Measurements from ENCODE around the gene IFT88.
A peak's percentile ranks its signal among the peaks of the same experiment; 100 is the strongest.

IFT88 gene

GRCh38 chr13:20686167-20686566 is 119.2 kb downstream of the IFT88 start:
- no peak for DNase-seq (ENCODE audit: low spot score)

DNA sequence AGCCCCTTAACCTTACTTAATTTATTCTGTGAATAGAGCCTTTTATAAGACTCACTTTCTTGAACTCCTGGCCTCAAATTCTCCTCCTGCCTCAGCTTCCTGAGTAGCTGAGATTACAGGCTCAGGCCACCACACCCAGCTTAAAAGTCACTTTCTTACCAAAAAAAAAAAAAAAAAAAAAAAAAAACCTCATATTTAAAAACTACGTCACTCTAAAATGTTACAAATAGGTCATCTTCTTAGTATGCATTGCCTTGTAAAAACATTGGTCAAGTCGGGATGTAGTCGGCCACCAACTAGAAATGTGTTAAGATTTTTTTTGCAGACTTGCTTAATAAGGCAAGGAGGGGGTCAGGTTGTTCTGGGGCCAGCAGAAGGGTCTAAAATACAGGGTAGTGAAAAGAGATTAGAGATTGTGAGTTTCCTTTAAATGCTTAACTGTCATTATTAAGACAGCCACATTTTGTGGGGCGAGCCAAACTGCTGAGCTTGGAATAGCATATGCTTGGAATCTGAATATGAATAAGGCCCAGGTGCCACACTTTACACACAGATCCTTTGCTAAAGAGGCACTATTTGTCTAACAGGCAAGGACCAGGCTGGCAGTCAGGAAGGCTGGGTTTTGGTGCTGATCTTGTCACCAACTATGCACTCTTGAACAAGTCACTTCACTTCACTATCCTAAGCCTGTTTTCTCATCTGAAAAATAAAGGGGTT is 120.1 kb downstream of the IFT88 start:
- no peak for DNase-seq (ENCODE audit: low spot score)

- no peak for DNase-seq (ENCODE audit: low spot score)
Measured at GRCh38 chr13:20689291-20689690, 122.3 kb downstream of the IFT88 start.

DNA sequence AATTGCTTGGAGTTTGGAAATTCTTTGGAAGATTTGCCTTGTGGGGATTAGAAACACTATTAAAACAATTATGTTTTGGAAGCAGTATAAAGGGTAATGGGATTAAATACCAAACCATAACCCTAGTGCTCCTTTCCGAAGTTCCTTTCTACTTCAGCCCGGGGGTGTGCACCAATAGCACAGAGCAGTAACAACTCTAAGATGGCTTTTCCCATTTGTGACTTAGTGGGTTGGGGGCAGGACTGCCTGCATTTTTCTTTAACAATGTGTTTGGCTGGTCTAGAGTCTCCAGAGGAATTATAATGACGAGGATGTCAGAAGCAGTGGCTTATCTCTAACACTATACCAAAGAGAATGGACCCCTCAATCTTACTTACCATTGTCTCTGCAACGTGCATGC is 124.7 kb downstream of the IFT88 start:
- DNase-seq (ENCODE audit: low spot score) = no peak

- no peak for DNase-seq (ENCODE audit: low spot score)
Measured at GRCh38 chr13:20696073-20696472, 129.1 kb downstream of the IFT88 start.

DNA sequence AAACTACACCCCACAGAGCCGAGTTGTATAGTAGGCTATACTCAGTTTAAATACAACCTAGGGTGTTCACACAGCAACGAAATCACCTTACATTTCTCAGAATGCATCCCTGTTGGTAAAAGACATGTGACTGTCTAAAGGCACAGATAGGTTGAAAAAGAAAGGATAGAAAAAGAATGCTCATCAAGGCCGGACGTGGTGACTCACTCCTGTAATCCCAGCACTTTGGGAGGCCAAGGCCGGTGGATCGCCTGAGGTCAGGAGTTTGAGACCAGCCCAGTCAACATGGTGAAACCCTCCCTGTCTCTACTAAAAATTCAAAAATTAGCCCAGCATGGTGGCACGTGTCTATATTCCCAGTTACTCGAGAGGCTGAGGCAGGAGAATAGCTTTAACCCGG is 132.8 kb downstream of the IFT88 start:
- DNase-seq (ENCODE audit: low spot score) = no peak

GRCh38 chr13:20700288-20700687 is 133.3 kb downstream of the IFT88 start:
- no peak for DNase-seq (ENCODE audit: low spot score)

DNA sequence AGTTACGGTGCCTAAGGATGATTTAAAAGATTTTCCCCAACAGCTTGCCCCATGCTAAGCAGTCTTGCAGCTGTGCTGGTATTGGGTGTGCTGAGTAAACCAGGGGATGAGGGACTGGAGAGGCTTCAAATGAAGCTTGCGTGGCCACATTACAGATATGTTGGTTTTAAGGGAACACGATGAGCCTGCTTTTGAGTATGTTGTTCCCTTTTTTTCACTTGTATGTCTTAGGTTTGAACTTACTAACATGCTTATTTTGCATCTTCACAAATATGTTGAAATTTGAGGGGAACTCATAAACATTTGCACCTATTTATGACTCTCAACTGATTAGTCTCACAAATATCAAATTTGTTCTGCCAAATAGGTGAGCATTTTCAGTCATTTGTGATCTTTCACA is 134.5 kb downstream of the IFT88 start:
- DNase-seq (ENCODE audit: low spot score) = no peak

- peak; percentile 47 for DNase-seq (ENCODE audit: low spot score)
Measured at GRCh38 chr13:20702530-20702914, 135.6 kb downstream of the IFT88 start.

- DNase-seq (ENCODE audit: low spot score) = peak; percentile 43
Measured at GRCh38 chr13:20702915-20703779, 136.2 kb downstream of the IFT88 start, which contains the start of gene IL17D. Gene IL17D, plus strand, starts transcription at chr13:20703699. Its CDS starts 303 bp downstream, at chr13:20704002.

- peak; percentile 73 for DNase-seq (ENCODE audit: low spot score)
Measured at GRCh38 chr13:20703780-20704458, 137.0 kb downstream of the IFT88 start.

DNA sequence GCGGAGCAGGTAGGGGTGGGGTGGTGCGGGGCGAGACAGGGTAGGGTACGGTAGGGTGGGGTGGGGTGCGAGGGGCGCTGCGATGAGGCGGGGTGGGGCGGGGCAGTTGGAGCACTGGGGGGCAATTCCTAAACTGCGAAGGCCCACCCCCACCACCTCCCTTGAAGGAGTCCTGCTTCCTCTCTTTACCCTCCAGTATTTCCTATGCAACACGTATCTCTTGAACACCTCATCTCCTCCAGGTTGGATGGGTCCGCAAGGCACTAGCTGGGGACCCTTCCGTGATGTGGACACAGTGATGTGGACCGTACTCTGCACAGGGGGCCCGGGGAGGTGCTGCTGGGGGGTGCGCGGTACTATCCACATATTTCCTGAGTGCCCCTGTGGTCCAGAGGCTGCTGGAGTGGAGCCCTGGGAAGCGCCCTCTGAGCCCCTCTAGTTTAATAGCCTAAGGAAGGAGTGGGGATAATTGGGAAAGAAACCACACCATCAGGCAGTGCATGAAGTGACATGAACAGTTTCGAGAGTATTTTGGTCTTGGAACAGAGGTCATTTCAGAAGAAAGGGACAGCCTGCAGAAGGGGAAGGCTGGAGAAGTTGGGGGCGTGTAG is 137.6 kb downstream of the IFT88 start:
- DNase-seq (ENCODE audit: low spot score) = peak; percentile 6

DNA sequence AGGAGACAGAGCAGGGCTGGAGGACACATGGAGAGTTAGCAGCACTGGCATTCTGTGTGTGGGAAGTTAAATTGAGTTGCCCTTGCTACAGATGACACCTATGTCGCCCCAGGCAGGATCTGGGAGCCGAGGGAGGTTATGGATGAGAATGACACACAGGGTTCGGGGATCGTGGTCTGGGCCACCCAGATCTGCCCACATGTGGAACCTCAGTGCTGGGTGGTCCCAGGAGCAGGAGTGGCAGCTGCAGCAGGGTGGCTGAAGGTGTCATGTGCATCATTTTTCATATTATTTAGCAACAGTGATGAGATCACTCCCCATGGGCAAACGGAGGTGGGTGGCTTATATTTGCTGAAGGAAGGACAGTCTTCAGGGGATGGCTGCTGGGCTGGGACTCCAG is 139.7 kb downstream of the IFT88 start:
- DNase-seq (ENCODE audit: low spot score) = no peak

GRCh38 chr13:20708216-20708615 is 141.3 kb downstream of the IFT88 start:
- DNase-seq (ENCODE audit: low spot score) = no peak

DNA sequence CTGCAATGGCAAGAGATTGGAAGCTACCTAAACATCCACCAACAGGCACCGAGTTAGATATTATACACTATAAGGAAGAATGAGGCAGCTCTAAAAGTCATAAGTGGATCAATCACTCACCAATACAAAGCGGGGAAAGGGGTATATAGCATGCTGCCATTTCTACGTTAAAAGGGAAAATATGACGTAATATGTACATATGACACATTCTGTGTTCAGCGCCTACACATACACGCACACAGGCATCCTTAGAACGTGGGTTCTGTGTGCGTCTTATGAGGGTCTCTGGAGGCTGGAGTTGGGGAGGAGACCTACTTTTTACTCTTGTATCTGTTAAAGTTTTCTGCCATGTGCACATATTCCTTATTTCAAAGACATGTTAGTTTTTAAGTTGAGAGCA is 142.4 kb downstream of the IFT88 start:
- DNase-seq (ENCODE audit: low spot score) = no peak

GRCh38 chr13:20709782-20710181 is 142.8 kb downstream of the IFT88 start:
- DNase-seq (ENCODE audit: low spot score) = no peak

DNA sequence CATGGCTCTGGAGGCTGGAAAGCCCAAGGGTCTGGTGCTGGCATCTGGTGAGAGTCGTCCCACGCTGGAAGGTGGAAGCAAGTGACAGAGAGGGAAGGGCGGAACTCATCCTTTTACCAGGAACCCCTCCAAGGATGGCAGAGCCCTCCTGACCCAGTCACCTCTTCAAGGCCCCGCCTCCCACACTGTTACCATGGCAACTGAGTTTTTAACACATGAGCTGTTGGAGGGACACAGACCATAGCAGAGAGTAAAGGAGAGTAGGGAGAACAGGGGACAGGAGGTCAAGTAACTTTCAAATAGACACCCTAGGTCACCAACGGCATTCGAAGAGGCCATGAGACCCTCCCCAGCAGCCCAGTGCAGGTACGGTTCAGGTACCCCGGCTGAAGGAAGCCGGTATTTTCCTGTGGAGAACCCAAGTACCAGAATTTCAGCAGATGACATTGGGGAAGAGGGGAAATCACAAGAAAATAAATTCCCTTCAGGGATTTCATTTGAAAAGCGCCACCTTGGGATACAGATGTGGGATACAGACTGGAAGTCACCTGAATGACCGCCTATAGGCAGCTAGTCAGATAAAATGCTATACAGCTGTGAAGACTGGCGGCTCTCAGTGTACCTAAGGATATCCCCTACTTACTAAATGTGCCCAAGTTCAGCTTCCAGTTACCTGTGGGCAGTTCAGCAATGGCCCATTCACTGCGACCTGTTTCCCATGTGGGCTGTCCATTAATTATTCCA is 144.5 kb downstream of the IFT88 start:
- DNase-seq (ENCODE audit: low spot score) = no peak

DNA sequence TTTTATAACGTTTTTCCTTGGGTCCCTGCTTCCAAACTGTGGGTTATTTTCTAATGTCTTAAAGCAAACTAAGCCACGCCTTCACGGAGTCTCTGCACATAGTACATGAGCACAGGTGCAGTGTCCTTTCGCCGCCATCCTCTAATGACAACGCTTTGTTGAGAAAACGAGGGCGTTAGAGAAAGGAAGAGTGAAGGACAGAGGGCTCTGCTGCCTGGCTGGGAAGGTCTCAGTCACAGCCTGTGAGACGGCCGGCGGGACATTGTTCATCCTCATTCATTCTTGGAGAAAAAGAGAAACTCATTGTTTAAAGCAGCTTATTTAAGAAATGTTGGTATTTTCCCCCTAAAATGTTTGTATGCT is 146.0 kb downstream of the IFT88 start:
- DNase-seq (ENCODE audit: low spot score) = peak; percentile 24

- peak; percentile 55 for DNase-seq (ENCODE audit: low spot score)
Measured at GRCh38 chr13:20713751-20714150, 146.8 kb downstream of the IFT88 start.

GRCh38 chr13:20714161-20714560 is 147.2 kb downstream of the IFT88 start:
- peak; percentile 22 for DNase-seq (ENCODE audit: low spot score)

- DNase-seq (ENCODE audit: low spot score) = peak; percentile 23
Measured at GRCh38 chr13:20714563-20715329, 147.8 kb downstream of the IFT88 start.

All from globus pallidus (tissue), 1 donor.